ENCODE results near the gene ILDR2.

Gene ILDR2, protein sequence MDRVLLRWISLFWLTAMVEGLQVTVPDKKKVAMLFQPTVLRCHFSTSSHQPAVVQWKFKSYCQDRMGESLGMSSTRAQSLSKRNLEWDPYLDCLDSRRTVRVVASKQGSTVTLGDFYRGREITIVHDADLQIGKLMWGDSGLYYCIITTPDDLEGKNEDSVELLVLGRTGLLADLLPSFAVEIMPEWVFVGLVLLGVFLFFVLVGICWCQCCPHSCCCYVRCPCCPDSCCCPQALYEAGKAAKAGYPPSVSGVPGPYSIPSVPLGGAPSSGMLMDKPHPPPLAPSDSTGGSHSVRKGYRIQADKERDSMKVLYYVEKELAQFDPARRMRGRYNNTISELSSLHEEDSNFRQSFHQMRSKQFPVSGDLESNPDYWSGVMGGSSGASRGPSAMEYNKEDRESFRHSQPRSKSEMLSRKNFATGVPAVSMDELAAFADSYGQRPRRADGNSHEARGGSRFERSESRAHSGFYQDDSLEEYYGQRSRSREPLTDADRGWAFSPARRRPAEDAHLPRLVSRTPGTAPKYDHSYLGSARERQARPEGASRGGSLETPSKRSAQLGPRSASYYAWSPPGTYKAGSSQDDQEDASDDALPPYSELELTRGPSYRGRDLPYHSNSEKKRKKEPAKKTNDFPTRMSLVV

GRCh38 chr1:166975361-166976129 is at the start of gene ILDR2:
TSS of gene ILDR2 (minus strand) at chr1:166975540. CDS start at chr1:166975268, 272 bp downstream.
- DNase-seq (ENCODE audit: low read depth in 2 of 2) = no peak

- DNase-seq (ENCODE audit: low read depth in 2 of 2) = no peak
These were observed 47.0 kb upstream of the ILDR2 start for GRCh38 chr1:167022384-167022783.

DNA sequence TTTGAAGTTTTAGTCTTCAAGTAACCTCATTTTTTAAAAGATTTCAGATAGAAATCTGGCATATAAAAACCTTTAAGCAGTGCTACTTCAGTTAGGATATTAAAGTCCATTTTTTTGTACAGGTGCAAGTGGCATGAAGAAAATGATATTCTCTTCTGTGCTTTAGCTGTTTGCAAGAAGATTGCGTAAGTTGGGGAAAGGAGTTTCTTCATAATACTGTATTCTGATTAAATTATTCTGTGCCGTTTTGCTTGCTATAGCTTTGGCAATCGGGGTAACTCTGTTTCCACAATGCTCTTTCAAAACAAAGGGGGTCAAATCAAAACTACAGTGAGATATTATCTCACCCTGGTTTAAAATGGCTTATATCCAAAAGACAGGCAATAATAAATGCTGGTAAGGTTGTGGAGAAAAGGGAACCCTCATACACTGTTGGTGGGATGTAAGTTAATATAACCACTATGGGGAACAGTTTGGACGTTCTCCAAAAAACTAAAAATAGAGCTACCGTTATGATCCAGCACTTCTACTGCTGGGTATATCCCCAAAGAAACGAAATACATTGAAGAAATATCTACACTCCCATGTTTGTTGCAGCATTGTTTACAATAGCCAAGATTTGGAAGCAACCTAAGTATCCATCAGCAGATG is 40.9 kb upstream of the ILDR2 start:
- DNase-seq (ENCODE audit: low read depth in 2 of 2) = no peak

DNA sequence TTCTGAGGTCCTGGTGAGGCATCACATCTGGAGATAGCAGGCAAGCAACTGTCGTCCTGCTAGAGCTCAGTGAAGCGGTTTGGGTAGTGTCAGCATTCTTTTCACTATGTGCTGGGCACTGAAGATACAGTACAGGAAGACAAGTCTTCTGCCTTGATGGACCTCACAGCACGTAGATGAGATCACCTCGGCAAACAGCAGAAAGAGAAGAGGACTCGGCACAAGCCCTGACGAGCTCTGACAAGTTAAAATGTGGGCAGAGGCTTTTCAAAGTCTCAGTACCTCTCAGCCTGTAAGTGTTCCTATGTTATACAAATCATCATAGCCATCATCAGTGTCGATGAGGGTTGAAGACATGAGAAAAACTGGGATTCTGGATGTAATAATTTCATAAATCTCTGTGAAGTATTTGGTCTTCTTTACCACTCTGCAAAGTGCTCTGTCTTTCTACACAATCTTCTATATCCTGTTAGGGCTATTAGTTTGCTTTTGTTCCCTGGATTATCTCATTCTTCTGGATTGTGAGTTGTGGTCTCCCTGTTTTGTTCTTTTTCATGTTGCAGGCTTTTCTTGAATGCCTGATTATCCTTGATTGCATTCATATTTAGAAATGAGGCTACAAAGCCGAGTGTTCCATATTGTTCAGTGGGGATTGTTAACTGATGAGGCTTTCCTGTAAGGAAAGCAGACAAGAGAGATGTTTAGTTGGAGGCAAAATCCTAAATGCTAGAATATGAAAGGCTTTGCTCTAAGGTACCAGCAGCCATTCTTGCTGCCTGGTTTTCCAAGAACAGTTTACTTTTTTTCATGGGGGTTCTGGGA is 38.0 kb upstream of the ILDR2 start:
- DNase-seq (ENCODE audit: low read depth in 2 of 2) = no peak

- no peak for DNase-seq (ENCODE audit: low read depth in 2 of 2)
These were observed 37.2 kb upstream of the ILDR2 start for GRCh38 chr1:167012570-167012969.

- DNase-seq (ENCODE audit: low read depth in 2 of 2) = no peak
These were observed 36.3 kb upstream of the ILDR2 start for GRCh38 chr1:167011560-167012191.

- no peak for DNase-seq (ENCODE audit: low read depth in 2 of 2)
These were observed 28.4 kb upstream of the ILDR2 start for GRCh38 chr1:167003711-167004110.

DNA sequence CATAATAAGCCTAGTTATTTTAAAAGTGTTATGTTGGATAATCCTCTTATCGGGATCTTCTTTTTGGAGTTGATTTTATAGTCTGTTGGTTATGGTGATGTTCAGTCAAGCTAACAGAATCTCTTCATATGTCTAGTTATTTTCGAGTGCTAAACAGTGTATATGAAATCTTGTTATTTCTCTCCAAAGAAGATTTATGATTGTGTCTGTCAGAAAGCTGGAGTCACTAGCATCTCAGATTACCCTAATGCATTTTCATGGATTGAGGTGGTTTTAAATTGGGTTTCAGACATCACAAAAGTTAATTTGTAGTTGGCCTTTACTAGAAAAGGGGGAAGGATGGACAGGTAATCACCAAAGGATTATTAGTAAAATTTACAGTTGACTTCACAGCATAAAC is 27.0 kb upstream of the ILDR2 start:
- no peak for DNase-seq (ENCODE audit: low read depth in 2 of 2)

DNA sequence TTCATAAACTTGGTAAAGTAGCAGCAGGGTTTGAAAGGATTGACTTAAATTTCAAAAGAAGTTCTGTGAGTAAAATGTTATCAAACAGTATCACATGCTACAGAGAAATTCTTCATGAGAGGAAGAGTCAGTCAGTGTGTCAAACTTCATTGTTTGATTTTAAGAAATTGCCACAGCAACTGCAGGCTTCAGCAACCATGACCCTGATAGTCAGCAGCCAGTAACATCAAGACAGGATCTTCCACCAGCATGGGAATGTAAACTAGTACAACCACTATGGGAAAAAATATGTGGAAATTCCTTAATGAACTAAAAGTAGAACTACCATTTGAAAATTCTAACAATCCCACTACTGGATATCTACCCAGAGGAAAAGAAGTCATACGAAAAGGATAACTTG is 25.2 kb upstream of the ILDR2 start:
- no peak for DNase-seq (ENCODE audit: low read depth in 2 of 2)

- no peak for DNase-seq (ENCODE audit: low read depth in 2 of 2)
These were observed 24.2 kb upstream of the ILDR2 start for GRCh38 chr1:166999500-167000055.

DNA sequence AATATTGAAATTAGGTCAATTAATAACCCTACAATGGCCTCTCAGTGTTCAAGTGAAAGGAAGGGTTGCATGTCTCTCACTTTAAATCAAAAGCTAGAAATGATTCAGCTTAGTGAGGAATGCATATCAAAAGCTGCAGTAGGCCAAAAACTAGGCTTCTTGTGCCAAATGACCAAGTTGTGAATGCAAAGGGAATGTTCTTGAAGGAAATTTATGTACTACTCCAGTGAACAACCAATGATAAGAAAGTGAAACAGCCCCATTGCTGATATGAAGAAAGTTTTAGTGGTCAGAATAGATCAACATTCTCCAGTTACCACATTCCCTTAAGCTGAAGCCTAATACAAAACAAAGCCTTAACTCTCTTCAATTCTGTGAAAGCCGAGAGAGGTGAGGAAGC is 23.7 kb upstream of the ILDR2 start:
- DNase-seq (ENCODE audit: low read depth in 2 of 2) = no peak

- DNase-seq (ENCODE audit: low read depth in 2 of 2) = no peak
These were observed 13.7 kb upstream of the ILDR2 start, which contains the start of gene MAEL for GRCh38 chr1:166988974-166989515. TSS of gene MAEL (plus strand) at chr1:166989280. CDS start at chr1:166989353, 73 bp downstream.

DNA sequence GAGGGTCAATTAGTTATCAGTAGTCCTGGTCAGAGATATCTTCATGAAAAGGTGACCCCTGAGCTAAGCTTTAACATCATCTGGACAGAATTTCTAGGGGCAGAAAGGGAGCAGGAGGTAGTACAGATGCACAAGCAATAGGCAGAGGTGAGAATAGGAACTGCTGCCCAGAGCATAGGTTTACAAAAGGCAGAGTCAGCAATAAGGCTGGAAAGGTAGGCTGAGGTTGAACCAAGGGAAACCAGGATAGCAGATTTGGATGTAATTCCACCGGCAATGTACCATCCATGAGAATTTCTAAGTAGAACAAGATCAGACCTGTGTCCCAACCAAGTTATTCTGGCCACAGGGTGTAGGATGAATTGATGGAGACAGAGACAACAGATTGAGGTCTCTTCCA is 6.2 kb upstream of the ILDR2 start:
- DNase-seq (ENCODE audit: low read depth in 2 of 2) = no peak

DNA sequence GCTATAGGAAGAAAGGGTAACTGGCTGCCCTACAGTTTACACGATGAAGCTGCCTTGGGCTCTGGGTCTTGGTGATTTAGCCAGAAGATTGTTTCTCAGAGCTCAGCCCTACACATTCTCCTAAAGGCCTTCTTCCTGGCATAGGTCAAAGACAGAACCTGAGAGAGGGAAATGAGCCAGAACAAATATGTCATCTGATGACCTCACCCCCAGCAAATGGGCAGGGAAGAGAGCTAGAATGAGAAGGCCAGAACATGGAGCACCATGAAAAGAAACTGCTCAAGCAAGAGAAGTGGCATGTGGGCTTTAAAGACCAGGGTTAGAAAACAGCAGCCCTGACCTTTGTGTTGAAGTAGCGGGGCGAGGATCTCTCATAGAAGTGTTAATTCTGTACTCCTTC is 5.5 kb upstream of the ILDR2 start:
- no peak for DNase-seq (ENCODE audit: low read depth in 2 of 2)

DNA sequence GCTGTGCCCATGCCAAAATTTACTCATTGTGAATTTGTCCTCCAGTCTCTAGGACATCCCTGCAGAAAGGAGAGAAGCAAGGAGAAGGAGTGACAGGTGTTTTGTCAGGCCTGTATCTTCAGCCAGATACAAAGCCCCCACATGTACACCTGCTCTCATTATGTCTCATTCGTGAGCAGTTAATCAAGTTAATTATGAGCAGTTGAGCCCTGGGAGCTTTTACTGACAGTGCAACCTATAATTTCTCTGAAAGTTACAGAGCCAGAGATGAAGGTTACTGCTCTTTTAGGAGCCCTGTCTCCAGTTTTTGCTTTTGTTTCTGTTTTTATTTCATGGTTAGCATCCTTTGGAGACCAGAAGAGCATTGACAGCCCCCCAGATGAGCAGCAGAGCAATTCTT is 5.0 kb upstream of the ILDR2 start:
- no peak for DNase-seq (ENCODE audit: low read depth in 2 of 2)

DNA sequence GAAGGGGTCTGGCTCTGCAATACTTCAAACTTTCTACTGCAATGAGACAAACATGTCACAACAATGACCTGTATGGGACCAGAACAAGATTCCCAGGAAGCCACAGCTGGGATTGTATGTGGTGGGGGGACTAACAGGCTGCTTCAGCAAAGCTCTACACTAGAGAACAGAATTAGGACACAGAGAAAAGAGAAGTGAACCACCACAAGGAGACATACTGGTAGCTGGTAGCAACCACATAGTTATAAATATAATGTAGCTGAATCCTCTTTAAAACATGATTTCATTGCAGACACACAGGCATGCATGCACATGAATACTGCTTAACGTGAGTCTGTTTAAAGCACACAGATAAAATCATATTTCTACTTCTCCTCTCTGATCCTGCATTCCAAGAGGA is 3.5 kb upstream of the ILDR2 start:
- DNase-seq (ENCODE audit: low read depth in 2 of 2) = no peak

DNA sequence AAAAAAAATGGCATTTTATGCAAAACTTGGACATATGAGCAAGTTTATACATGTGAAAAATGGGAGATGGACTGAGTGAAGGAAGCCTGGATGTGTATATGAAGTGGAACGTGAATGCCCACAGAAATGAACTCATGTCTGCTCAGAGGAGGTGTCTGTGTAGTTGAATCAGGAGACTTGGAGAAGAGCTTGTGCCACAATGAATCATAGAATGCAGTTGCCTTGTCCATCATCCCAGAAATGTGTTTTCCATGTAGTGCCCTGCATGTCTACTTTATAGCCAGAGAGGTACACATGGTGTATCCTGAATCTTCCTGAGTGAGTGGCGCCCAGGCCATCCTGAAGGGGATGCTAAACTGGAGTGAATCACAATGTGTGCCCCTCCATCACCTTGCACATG is 2.6 kb upstream of the ILDR2 start:
- no peak for DNase-seq (ENCODE audit: low read depth in 2 of 2)

DNA sequence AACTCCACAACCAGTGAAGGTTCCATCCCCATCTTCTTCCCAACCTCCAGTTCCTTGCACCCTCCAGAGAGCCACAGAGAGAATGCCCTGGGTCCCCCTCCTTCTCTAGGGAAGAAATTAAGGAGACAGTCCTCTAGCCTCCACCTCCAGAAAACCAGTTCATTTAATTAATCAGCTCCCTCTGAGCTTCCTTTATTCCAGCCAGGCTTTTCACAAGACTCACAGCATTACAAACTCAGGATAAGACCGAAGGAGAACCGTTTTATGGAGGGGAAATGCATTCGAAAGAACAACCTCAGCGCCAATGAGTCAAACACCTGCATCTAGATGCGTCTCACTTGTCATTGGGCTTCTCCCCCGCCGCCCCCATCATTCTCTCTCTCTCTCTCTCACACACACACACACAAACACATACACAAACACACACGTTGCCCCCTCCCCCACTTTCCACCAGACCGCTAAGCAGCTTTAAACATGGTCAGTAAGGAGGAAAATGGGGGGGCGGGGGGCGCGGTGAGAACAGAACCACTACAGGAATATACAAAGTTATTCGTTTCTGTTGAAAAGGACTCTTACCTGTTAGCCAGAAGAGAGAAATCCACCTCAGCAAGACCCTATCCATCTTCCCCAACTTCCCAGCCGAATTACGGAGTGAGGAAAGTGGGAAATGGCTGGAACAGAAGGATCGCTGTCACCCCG is 544 bp downstream of the ILDR2 start:
- no peak for DNase-seq (ENCODE audit: low read depth in 2 of 2)

- DNase-seq (ENCODE audit: low read depth in 2 of 2) = no peak
These were observed 2.5 kb downstream of the ILDR2 start for GRCh38 chr1:166972826-166973225.
